T-helper 1 cell treated with Interleukin-12 subunit alpha and Interleukin-12 subunit beta and Interleukin-4 antibody, amounts not matched to agents 30 ng/mL and 1 ng/mL, for 36 hours (primary cell): ENCODE data around the gene B9D2. TPM values are rescaled to one million over a fixed set of nuclear protein-coding genes. Genes with fewer than 3 reads are reported as not detected.
"Not testable (repeated sequence)": the region's sequence is repeated elsewhere in the genome, so short reads cannot be mapped to it uniquely, and the experiment has no call there.

Experiments used
- intact Hi-C: fragments of 100-400 bp; cut with micrococcal nuclease; formaldehyde crosslinking; loops from one replicate; pipeline ENCODE4 v1.15.1; 2024
- total RNA-seq: library from RNA; stranded (reverse); gene quantifications from 2 replicates; pipeline ENCODE4 v1.2.3, GENCODE V29; 2022

The B9D2 gene, protein sequence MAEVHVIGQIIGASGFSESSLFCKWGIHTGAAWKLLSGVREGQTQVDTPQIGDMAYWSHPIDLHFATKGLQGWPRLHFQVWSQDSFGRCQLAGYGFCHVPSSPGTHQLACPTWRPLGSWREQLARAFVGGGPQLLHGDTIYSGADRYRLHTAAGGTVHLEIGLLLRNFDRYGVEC
- 11.1 and 11.8 TPM in 2 replicates for total RNA-seq

DNA sequence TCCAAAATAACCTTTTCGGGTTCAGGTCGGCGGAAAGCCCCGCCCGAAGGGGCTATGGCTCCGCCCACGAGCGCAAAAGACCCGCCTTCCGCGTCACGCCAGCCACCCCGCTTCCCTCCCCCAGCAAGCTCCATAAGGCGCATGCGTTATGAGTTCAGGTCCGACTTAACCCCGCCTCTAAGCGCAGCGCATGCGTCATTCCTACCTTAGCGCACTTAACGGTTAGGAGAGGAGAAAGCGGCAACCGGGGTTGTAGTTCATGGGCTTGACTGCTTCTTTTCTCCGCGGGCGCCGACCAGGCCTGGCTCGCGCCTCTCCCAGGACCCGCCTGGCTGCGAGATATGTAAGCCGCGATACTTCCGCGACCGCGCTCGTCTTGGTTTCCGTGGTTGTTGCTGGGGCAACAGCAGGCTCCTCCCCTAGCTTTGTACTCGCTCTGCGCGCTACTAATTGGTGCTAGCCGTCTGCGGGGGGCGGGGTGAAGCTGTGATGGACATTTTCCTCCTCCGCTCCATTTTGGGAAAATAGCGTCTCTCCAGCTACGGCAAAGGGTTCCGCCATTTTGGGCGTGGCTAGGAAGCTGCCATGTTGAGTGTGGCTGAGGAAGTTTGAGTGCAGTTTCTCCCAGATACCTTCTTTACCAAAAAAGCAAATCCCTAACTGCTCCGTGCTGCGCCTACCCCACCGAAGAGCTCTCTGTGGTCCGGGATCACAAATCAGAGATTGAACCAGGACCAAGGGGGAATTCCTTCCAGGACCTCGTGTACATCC, at the start of gene B9D2:
TSS of gene B9D2 (minus strand) at position 397 of the 771 bp plus-strand sequence. CDS start 630 bp downstream, outside the sequence.
- intact Hi-C loops = loop anchor here (1.0 to 5.0 kb wide), 9 partner anchors 10 to 1016 kb away; partner anchors contain the start of genes BCKDHA, BLVRB, C19orf47 and COQ8B

DNA sequence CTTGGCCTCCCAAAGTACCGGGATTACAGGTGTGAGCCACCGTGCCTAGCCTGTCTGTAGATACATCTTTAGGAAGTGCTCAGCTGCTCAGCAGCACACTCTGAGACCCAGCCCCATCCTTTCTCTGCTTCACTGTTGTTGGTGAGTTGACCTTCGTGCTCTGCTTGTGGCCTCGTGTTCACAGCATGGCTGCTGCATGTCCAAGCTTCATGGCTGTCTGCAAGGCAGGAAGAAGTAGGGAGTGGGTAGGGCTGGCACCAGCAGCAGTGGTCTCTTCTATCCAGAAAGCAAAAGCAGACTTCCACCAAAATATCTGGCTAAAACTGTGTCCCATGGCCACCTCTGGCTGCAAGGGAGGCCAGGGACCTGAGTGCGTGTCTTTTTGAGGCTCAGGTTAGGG, 49.0 kb upstream of the B9D2 start:
- intact Hi-C loops = no loop called here

GRCh38 chr19:41411968-41412265, 48.0 kb upstream of the B9D2 start:
- intact Hi-C loops = no loop called here

- intact Hi-C loops = no loop called here
These were observed 47.4 kb upstream of the B9D2 start for GRCh38 chr19:41411100-41411967.

DNA sequence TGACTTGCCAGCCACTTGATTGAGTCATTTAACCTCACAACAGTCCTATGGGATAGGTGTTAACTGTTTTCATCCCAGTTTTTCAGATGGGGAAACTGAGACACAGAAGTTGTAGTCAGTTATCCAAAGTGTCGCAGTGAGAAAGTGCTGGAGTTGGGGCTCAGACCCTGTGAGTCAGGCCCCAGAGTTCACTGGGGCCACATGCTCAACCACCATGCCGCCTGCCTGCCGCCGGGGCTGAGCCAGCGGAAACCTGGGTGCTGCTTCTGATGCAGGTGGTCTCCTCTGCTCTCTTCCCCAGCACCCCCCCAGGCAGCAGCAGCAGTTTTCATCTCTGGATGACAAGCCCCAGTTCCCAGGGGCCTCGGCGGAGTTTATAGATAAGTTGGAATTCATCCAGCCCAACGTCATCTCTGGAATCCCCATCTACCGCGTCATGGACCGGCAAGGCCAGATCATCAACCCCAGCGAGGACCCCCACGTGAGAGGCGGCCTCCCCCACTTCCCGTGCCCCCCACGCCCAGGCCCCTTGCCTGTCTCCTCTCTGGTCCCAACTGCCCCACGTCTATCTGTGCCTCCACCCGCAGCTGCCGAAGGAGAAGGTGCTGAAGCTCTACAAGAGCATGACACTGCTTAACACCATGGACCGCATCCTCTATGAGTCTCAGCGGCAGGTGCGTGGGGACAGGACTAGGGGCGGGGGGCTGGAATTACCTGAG, 46.5 kb upstream of the B9D2 start:
- intact Hi-C loops = no loop called here

DNA sequence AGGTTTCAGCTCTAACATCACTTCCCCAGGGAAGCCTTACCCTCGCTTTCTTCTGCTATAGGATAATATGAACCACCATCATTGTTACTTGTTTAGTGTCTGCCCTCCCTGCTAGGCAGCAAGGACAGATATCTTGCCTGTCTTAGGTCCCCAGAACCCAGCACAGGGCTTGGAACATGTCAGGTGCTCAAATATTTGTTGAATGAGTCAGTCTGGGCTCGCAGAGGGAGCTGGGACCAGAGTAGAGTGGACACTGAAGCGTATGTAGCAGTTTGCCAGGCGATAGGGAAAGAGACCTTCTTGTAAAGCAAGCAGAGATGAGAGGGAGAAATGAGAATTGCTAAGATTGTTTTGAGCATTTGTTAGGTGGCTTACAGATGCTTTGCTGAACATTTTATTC, 45.3 kb upstream of the B9D2 start:
- intact Hi-C loops = no loop called here

DNA sequence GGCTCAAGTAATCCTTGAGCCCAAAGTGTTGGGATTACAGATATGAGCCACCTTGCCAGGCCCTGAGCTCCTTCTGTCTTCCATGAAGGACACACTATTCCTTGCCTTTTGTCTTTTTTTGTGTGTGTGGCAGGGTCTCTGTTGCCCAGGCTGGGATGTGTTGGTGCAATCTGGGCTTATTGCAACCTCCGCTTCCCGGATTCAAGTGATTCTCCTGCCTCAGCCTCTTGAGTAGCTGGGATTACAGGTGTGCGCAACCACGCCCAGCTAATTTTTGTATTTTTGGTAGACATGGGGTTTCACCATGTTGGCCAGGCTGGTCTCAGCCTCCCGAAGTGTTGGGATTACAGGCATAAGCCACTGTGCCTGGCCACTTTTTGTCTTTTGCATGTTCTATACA, 44.9 kb upstream of the B9D2 start:
- intact Hi-C loops = not testable (repeated sequence)

- intact Hi-C loops = no loop called here
These were observed 44.3 kb upstream of the B9D2 start for GRCh38 chr19:41408256-41408655.

GRCh38 chr19:41407271-41407670, 43.3 kb upstream of the B9D2 start:
- intact Hi-C loops = no loop called here

DNA sequence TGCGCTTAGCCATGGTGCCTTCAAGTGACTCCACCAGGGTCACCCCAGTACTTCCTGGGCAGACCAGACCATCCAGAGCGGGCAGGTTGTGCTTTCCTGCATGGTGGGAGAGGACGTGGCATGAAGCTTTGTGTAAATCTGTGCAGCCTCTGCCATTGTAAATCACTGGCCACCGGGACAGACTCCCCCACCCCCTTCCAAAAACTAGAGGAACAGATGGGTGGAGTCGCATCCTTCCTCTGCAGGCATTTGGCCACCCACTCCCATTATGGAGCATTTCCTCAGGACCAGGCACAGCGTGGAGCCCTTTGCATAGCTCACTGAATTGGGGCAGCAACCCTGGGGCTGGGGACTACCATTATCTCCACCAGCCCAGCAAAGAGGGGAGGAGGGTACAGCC, 41.8 kb upstream of the B9D2 start:
- intact Hi-C loops = no loop called here

- intact Hi-C loops = no loop called here
These were observed 39.4 kb upstream of the B9D2 start for GRCh38 chr19:41403181-41403970.

DNA sequence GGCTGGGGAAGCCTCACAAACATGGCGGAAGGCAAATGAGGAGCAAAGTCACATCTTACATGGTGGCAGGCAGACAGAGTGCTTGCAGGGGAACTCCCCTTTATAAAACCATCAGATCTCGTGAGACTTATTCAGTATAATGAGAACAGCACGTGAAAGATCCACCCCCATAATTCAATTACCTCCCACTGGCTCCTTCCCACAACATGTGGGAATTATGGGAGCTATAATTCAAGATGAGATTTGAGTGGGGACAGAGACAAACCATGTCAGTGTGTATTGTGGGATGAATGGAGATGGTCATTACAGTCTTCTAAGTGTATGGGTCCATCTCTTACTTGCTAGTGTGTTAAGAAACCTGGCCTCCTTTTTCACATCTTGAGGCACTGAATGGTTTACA, 38.1 kb upstream of the B9D2 start:
- intact Hi-C loops = no loop called here

- intact Hi-C loops = no loop called here
These were observed 37.5 kb upstream of the B9D2 start for GRCh38 chr19:41401483-41401882.

DNA sequence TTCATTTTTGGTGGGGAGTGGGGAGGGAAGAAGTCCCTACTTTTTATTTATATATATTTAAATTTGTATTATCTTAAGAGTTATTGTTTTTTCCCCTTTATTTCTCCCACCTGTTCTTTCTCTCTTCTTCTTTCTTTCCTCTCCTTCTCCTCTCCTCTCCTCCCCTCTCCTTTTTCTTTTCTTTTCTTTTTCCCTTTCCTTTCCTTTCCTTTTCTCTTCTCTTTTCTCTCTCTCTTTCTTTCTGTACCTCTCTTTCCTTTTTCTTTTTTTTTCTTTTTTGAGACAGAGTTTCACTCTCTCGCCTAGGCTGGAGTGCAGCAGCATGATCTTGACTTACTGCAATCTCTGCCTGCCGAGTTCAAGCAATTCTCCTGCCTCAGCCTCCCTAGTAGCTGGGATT, 35.6 kb upstream of the B9D2 start:
- intact Hi-C loops = loop anchor here (5.0 kb wide), 2 partner anchors 647 to 827 kb away; partner anchors contain the start of genes ACTMAP and SNRPA

- intact Hi-C loops = loop anchor here (5.0 kb wide), 2 partner anchors 647 to 827 kb away; partner anchors contain the start of genes ACTMAP and SNRPA
These were observed 35.1 kb upstream of the B9D2 start for GRCh38 chr19:41399091-41399490.

DNA sequence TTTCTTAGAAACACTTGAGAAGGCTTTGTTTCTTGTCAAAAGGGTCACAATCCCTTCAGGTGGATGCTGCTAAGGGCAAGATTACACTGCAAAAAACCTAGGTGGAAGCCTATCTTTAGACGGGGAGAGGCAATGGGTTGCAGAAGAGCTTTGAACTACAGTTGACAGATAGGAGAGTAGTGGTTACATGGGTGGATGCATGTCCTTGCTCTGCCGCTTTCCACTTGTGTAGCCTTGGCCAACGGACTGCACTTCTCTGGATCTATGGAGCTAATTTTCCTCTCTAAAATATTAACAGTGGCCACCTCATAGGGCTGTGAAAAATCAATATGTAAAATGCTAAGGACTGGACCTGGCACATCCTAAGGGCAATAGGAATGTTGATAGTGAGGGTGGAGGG, 34.6 kb upstream of the B9D2 start:
- intact Hi-C loops = loop anchor here (5.0 kb wide), 2 partner anchors 646 to 826 kb away; partner anchors contain the start of genes ACTMAP and SNRPA

DNA sequence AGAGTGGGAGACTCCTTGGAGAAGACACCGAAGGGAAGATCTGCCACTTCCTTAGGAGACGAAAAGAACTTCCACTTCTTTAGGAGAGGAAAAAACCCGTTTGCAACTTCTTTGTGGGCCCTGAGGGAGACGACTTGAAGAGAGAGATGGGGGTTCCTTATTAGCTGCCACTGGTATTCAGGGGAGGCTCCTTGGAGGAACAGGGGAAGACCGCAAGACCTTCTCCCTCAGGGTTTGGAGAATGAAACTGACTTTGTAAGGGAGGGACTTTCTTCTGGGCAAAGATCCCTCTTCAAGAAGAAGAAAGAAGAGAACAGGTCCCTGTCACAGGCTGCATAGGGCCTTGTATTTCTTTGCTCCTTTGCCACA, 34.1 kb upstream of the B9D2 start:
- intact Hi-C loops = loop anchor here (5.0 kb wide), 2 partner anchors 646 to 826 kb away; partner anchors contain the start of genes ACTMAP and SNRPA

DNA sequence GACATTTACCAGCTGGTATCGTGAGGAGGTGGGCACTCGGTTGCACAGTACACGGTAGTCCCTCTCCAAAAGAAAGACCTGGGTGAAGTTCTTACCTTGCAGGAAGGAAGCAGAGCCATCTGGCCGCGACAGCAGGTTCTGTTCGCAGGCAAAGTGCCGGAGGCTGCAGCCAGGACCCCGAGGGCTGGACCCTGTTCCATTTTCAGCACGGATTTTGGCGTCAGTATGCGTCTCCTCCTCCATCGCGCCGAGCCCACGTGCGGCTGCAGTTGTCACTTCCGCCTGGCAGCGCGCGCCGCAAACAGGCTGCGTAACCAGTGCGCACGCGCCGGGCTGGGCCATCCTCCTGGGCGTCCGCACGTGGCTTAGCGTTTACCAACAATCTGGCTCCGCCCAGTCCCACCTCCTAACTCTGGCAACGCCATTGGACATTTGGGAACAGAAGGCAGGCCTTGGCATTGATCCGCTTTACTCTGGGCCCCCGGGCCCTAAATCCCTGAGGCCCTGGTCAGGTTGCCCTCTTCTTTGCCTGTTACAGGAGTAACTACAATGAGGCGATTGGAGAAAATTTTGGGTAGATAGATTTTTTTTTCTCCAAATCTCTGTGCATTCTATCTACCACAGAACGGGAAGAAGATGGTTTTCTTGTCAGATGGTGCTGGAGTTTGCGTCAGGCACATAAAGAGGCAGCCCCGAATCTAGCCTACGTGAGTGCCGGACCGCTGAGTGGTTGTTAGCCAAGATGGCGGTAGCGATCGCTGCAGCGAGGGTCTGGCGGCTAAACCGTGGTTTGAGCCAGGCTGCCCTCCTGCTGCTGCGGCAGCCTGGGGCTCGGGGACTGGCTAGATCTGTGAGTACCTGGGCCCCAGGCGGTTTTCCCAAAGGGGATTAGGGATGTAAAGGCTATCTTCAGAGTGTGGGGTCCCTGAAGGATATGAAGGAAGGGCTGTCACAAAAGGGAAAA, 33.4 kb upstream of the B9D2 start, which contains the start of the genes BCKDHA and EXOSC5:
TSS of gene BCKDHA (plus strand) at position 733 of the 964 bp plus-strand sequence. CDS start at position 743, 10 bp downstream.
TSS of gene EXOSC5 (minus strand) at position 274 of the 964 bp plus-strand sequence. CDS start at position 243, 31 bp downstream.
- intact Hi-C loops = loop anchor here (1.0 to 5.0 kb wide), 13 partner anchors 33 to 954 kb away; partner anchors contain the start of genes ACTMAP, B9D2, COQ8B and DMAC2

- intact Hi-C loops = loop anchor here (5.0 kb wide), 2 partner anchors 643 to 823 kb away; partner anchors contain the start of genes ACTMAP and SNRPA
These were observed 31.4 kb upstream of the B9D2 start for GRCh38 chr19:41395355-41395754.
